Hepatocyte (in vitro differentiated cells): ENCODE results near the gene NCS1. TPM values are rescaled to one million over a fixed set of nuclear protein-coding genes. Genes with fewer than 3 reads are reported as not detected.
A peak's percentile ranks its signal among the peaks of the same experiment; 100 is the strongest.

ENCODE experiments used
- DNase-seq: peaks from one replicate; pipeline ENCODE4 v3.0.0-alpha.2; 2016; ENCODE audit warnings: low spot score
- H2AFZ ChIP-seq: fragments of 200-600 bp; sonication (generic); 2 replicates; pipeline ENCODE4 v1.6.0; 2016; ENCODE audit warnings: antibody characterized with exemption, mild to moderate bottlenecking
- H3K27ac ChIP-seq: fragments of 200-600 bp; sonication (generic); 2 replicates; pipeline ENCODE4 v1.5.1; 2016; ENCODE audit warnings: mild to moderate bottlenecking
- H3K27me3 ChIP-seq: fragments of 200-600 bp; sonication (generic); 2 replicates; pipeline ENCODE4 v1.6.1; 2016
- H3K36me3 ChIP-seq: fragments of 200-600 bp; sonication (generic); replicated peaks from 2 replicates; pipeline ENCODE4 v1.5.1; 2016; ENCODE audit warnings: low read depth; ENCODE audit not compliant: insufficient read depth
- H3K4me1 ChIP-seq: fragments of 200-600 bp; sonication (generic); 2 replicates; pipeline ENCODE4 v1.5.1; 2016; ENCODE audit warnings: mild to moderate bottlenecking, moderate library complexity; ENCODE audit not compliant: insufficient read depth
- H3K4me2 ChIP-seq: fragments of 200-600 bp; sonication (generic); 2 replicates; pipeline ENCODE4 v1.6.0; 2016
- H3K4me3 ChIP-seq: fragments of 200-600 bp; sonication (generic); 2 replicates; pipeline ENCODE4 v1.5.1; 2016; ENCODE audit warnings: mild to moderate bottlenecking
- H3K79me2 ChIP-seq: fragments of 200-600 bp; sonication (generic); 2 replicates; pipeline ENCODE4 v1.6.0; 2017; ENCODE audit warnings: mild to moderate bottlenecking
- H3K9me2 ChIP-seq: fragments of 200-600 bp; sonication (generic); replicated peaks from 2 replicates; pipeline ENCODE4 v1.6.0; 2017; ENCODE audit warnings: mild to moderate bottlenecking; ENCODE audit not compliant: insufficient read depth
- H3K9me3 ChIP-seq: fragments of 200-600 bp; sonication (generic); 2 replicates; pipeline ENCODE4 v1.5.1; 2016; ENCODE audit warnings: low read depth, mild to moderate bottlenecking
- H4K20me1 ChIP-seq: fragments of 200-600 bp; sonication (generic); 2 replicates; pipeline ENCODE4 v1.6.0; 2016; ENCODE audit warnings: mild to moderate bottlenecking; ENCODE audit not compliant: insufficient read depth, poor library complexity, severe bottlenecking
- EZH2 ChIP-seq: fragments of 200-600 bp; sonication (generic); IDR thresholded peaks from 2 replicates; pipeline ENCODE4 v1.6.1; 2016; ENCODE audit warnings: antibody characterized with exemption, mild to moderate bottlenecking, borderline replicate concordance
- EZH2phosphoT487 ChIP-seq: fragments of 200-600 bp; sonication (generic); IDR thresholded peaks from one replicate; pipeline ENCODE4 v1.6.1; 2018; ENCODE audit warnings: antibody characterized with exemption, mild to moderate bottlenecking, low read depth, moderate library complexity; ENCODE audit not compliant: unreplicated experiment, severe bottlenecking
- WGBS: methylation state at CpG from one replicate; pipeline ENCODE4 v1.1.6; 2016; ENCODE audit warnings: low lambda C conversion rate; ENCODE audit errors: missing lambda C conversion rate; 5-methylcytosine and 5-hydroxymethylcytosine counted together
- polyA plus RNA-seq: library from polyadenylated mRNA; unstranded; fragments of >200 nt; fragmentation: Nextera tagmentation; extraction: Ambion mirVana; gene quantifications from 2 replicates; pipeline ENCODE4 v1.2.1, GENCODE V29; 2016
- total RNA-seq: library from RNA; depleted of rRNA; stranded (reverse); fragments of >200 nt; gene quantifications from 2 replicates; pipeline ENCODE4 v1.2.3, GENCODE V29; 2014
- TF ChIP-seq, protein P1 (sequence below): fragments of 200-600 bp; sonication (generic); IDR thresholded peaks from 2 replicates; pipeline ENCODE4 v1.5.1; 2016; ENCODE audit warnings: antibody characterized with exemption, mild to moderate bottlenecking; ENCODE audit not compliant: poor library complexity

The NCS1 gene
- total and polyA plus RNA-seq, 2 experiments from 2014 or later = 16.8 to 25.3 TPM

GRCh38 chr9:130239741-130240241 is 67.6 kb downstream of the NCS1 start:
- Histone ChIP-seq H3K9me2 (no peaks in the 10 kb centered on the region), H4K20me1 (no peaks in the 10 kb centered on the region), H3K79me2 (no peaks in the 10 kb centered on the region), H2AFZ (no peak overlapping the region), H3K4me1 (no peaks in the 10 kb centered on the region), H3K9me3 (no peaks in the 10 kb centered on the region), H3K36me3 (no peaks in the 10 kb centered on the region), H3K4me3 (no peak overlapping the region), H3K27ac (no peak overlapping the region), H3K27me3 (no peaks in the 10 kb centered on the region), H3K4me2 (no peak overlapping the region)
- DNase-seq = no peak
- TF ChIP-seq, protein P1, sequence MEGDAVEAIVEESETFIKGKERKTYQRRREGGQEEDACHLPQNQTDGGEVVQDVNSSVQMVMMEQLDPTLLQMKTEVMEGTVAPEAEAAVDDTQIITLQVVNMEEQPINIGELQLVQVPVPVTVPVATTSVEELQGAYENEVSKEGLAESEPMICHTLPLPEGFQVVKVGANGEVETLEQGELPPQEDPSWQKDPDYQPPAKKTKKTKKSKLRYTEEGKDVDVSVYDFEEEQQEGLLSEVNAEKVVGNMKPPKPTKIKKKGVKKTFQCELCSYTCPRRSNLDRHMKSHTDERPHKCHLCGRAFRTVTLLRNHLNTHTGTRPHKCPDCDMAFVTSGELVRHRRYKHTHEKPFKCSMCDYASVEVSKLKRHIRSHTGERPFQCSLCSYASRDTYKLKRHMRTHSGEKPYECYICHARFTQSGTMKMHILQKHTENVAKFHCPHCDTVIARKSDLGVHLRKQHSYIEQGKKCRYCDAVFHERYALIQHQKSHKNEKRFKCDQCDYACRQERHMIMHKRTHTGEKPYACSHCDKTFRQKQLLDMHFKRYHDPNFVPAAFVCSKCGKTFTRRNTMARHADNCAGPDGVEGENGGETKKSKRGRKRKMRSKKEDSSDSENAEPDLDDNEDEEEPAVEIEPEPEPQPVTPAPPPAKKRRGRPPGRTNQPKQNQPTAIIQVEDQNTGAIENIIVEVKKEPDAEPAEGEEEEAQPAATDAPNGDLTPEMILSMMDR = no peak
- TF ChIP-seq EZH2 (no peak), EZH2phosphoT487 (no peak)
- WGBS = 65% methylated on average over 9 of the region's 9 CpGs

- Histone ChIP-seq H3K36me3 (no peaks in the 10 kb centered on the region), H3K4me1 (no peaks in the 10 kb centered on the region), H3K9me2 (no peaks in the 10 kb centered on the region), H3K9me3 (no peaks in the 10 kb centered on the region), H3K79me2 (no peaks in the 10 kb centered on the region), H2AFZ (peak overlapping the region; percentile 56), H4K20me1 (no peaks in the 10 kb centered on the region), H3K4me3 (no peak overlapping the region), H3K4me2 (no peak overlapping the region), H3K27me3 (no peaks in the 10 kb centered on the region), H3K27ac (no peak overlapping the region)
- 71% methylated on average over 5 of the region's 5 CpGs for WGBS
- TF ChIP-seq, protein P1 = no peak
- no peak for TF ChIP-seq EZH2phosphoT487
- TF ChIP-seq EZH2 = no peak
- peak; percentile 76 for DNase-seq
Observed at GRCh38 chr9:130240410-130241197, 68.4 kb downstream of the NCS1 start.

DNA sequence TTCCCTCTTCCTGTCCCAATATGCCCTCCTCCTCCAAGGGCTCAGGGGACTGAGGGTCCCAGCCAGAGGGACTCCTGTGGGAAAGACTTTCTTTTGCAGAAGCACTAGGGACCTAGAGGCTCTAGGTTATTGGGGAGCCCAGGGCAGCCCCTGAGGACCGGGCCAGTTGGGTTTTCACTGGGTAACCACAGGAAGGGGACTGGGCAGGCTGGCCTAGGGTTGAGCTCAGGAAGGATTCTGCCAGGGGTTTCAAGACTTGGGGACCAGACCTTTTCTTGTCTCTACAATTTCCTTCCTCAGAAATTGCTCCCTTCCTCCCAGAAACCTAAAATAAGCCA is 69.0 kb downstream of the NCS1 start:
- Histone ChIP-seq H3K4me1 (no peaks in the 10 kb centered on the region), H3K79me2 (no peaks in the 10 kb centered on the region), H3K27ac (no peak overlapping the region), H3K9me3 (no peaks in the 10 kb centered on the region), H3K27me3 (no peaks in the 10 kb centered on the region), H3K4me3 (no peak overlapping the region), H4K20me1 (no peaks in the 10 kb centered on the region), H2AFZ (no peak overlapping the region), H3K4me2 (no peak overlapping the region), H3K9me2 (no peaks in the 10 kb centered on the region), H3K36me3 (no peaks in the 10 kb centered on the region)
- WGBS = 100% methylated on average over 1 of the region's 1 CpG
- TF ChIP-seq, protein P1 = no peak
- no peak for TF ChIP-seq EZH2phosphoT487
- TF ChIP-seq EZH2 = no peak
- DNase-seq = no peak
